Psoas muscle (tissue), 8 donors: Measurements from ENCODE around the gene NR6A1. TPM values are rescaled to one million over a fixed set of nuclear protein-coding genes. Genes with fewer than 3 reads are reported as not detected.

Source experiments
- ATAC-seq, 4 donors: fragments of 200-7000 bp; cut with Tn5 transposase; one replicate each; pipeline ENCODE4 v1.9.1; 2020; ENCODE audit warnings: moderate library complexity in 3 of 4, mild to moderate bottlenecking in 2 of 4
- DNase-seq, 2 donors: peaks; one replicate each; pipeline ENCODE4 v3.0.0-alpha.2; 2020
- H3K27ac ChIP-seq: fragments of 200-600 bp; one replicate; pipeline ENCODE4 v1.8.0; 2022
- H3K27me3 ChIP-seq, 3 donors: fragments of 200-600 bp in 1 of 3; one replicate each; pipeline versions ENCODE4 v1.6.1 to v1.8.0; 2013 to 2022; ENCODE audit warnings: low read length in 2 of 3, mild to moderate bottlenecking in 2 of 3, moderate library complexity in 1 of 3; ENCODE audit not compliant: insufficient read depth in 3 of 3
- H3K36me3 ChIP-seq, 2 donors: fragments of 200-600 bp in 1 of 2; one replicate each; pipeline versions ENCODE4 v1.6.1 to v1.8.0; 2013 to 2022; ENCODE audit warnings: low read depth in 1 of 2, mild to moderate bottlenecking in 1 of 2, moderate library complexity in 1 of 2; ENCODE audit not compliant: insufficient read depth in 1 of 2
- H3K4me1 ChIP-seq: fragments of 200-600 bp; one replicate; pipeline ENCODE4 v1.8.0; 2022
- H3K4me3 ChIP-seq: fragments of 200-600 bp; one replicate; pipeline ENCODE4 v1.8.0; 2022; ENCODE audit warnings: mild to moderate bottlenecking
- H3K9me3 ChIP-seq: fragments of 200-600 bp; one replicate; pipeline ENCODE4 v1.8.0; 2022
- CTCF ChIP-seq: fragments of 200-600 bp; IDR thresholded peaks from one replicate; pipeline ENCODE4 v1.8.0; 2022; ENCODE audit warnings: antibody characterized with exemption
- WGBS, 3 donors: extraction: QIAGEN DNeasy Blood & Tissue Kit; methylation state at CpG; one replicate each; pipeline versions ENCODE4 v1.1.6 to v1.1.7; 2013; 5-methylcytosine and 5-hydroxymethylcytosine counted together
- intact Hi-C, 2 donors: fragments of 100-400 bp; cut with DNase I; formaldehyde crosslinking; loops; one replicate each; pipeline versions ENCODE4 v1.11.0 to v1.14.2; 2022
- polyA plus RNA-seq, 3 donors: library from polyadenylated mRNA; stranded (reverse); fragments of 200-250 nt; gene quantifications; one replicate each; pipeline ENCODE4 v1.2.3, GENCODE V29; 2013
- total RNA-seq, 4 donors: library from RNA; stranded (reverse); fragmentation: NEBNext Ultra II Directional in 2 of 4; extraction: Animal tissue kit (Norgen Biotek cat#: 25700) in 2 of 4; gene quantifications; one replicate each; pipeline versions ENCODE4 v1.2.1 to v1.2.4, GENCODE V29; 2021 to 2023
- donor health status: healthy with polysubstance abuse.
- donor health status: DM: no; HTN: no; CAD: no; lungs with moderate emphysema.
- donor health status: Bipolar disorder and iron deficiency.
- donor health status: healthy.
- donor health status: DM: yes; HTN: yes; CAD: no.
- donor health status: DM: no; HTN: no; CAD: no.
- donor health status: DM: no; HTN: no; CAD: no.
- donor health status: DM: yes; HTN: yes; CAD: no.

The NR6A1 gene
- total and polyA plus RNA-seq, 7 donors: 0.32 to 2.6 (median 0.70) TPM

- ATAC-seq: no peak
- H3K4me3 ChIP-seq: no peak overlapping the region
- no peak for DNase-seq
- no peaks in the 10 kb centered on the region for H3K36me3 ChIP-seq
- no peak for TF ChIP-seq CTCF
- WGBS, 3 donors: 32 to 48% (median 37%) methylated on average over 2 of the region's 2 CpGs
- H3K9me3 ChIP-seq: no peaks in the 10 kb centered on the region
- peaks cover 41% of the 10 kb centered on the region for H3K4me1 ChIP-seq
- intact Hi-C loops: no loop called here
- H3K27ac ChIP-seq: no peak overlapping the region
- no peaks in the 10 kb centered on the region for H3K27me3 ChIP-seq
Observed at GRCh38 chr9:124662561-124662960, 108.5 kb downstream of the NR6A1 start.

- Histone ChIP-seq H3K4me1 (peaks cover 42% of the 10 kb centered on the region), H3K4me3 (peak overlapping the region; percentile 74), H3K27me3 (no peaks in the 10 kb centered on the region), H3K27ac (peak overlapping the region; percentile 80), H3K9me3 (no peaks in the 10 kb centered on the region), H3K36me3 (no peaks in the 10 kb centered on the region)
- DNase-seq (no peak), ATAC-seq (no peak)
- 31 to 47% (median 33%) methylated on average over 4 of the region's 4 CpGs for WGBS, 3 donors
- TF ChIP-seq CTCF: no peak
- intact Hi-C loops: no loop called here
Observed at GRCh38 chr9:124661271-124661670, 109.8 kb downstream of the NR6A1 start.

- TF ChIP-seq CTCF: no peak
- Histone ChIP-seq H3K4me3 (peak overlapping the region; percentile 74), H3K27me3 (no peaks in the 10 kb centered on the region), H3K27ac (peak overlapping the region; percentile 80), H3K4me1 (peaks cover 37% of the 10 kb centered on the region), H3K36me3 (no peaks in the 10 kb centered on the region), H3K9me3 (no peaks in the 10 kb centered on the region)
- intact Hi-C loops: no loop called here
- DNase-seq: no peak
- ATAC-seq: peak in 1 of 4 donors; percentile 21
- WGBS, 3 donors: 1 to 2% (median 2%) methylated on average over 11 of the region's 11 CpGs
Observed at GRCh38 chr9:124660341-124660801, 110.7 kb downstream of the NR6A1 start.

GRCh38 chr9:124659099-124659659 lies 111.9 kb downstream of the NR6A1 start:
- intact Hi-C loops: loop anchor here in 1 of 2 donors (5.0 kb wide), 1 partner anchor 53 kb away; no protein-coding TSS in a partner anchor
- H3K36me3 ChIP-seq: no peaks in the 10 kb centered on the region
- peaks cover 43% of the 10 kb centered on the region for H3K4me1 ChIP-seq
- H3K4me3 ChIP-seq: peak overlapping the region; percentile 74
- DNase-seq (peak; percentile 82 to 88), ATAC-seq (peak; percentile 86 to 88 (median 87))
- TF ChIP-seq CTCF: no peak
- peak overlapping the region; percentile 80 for H3K27ac ChIP-seq
- no peaks in the 10 kb centered on the region for H3K27me3 ChIP-seq
- 0 to 1% (median 1%) methylated on average over 15 of the region's 15 CpGs for WGBS, 3 donors
- H3K9me3 ChIP-seq: no peaks in the 10 kb centered on the region
